GM12878 (cell line): ENCODE data around the gene TMEM89. TPM values are rescaled to one million over a fixed set of nuclear protein-coding genes. Genes with fewer than 3 reads are reported as not detected.

Source experiments
- ATAC-seq: fragments of 200-7000 bp; cut with Tn5 transposase; 3 replicates; pipeline ENCODE4 v1.9.1; 2020; ENCODE audit warnings: mild to moderate bottlenecking, moderate library complexity
- BruUV-seq: library from RNA; stranded (reverse); fragments of 400-500 nt; replicated peaks from 2 replicates; lab custom pipeline; 2021; lab: Mats Ljungman, UMichigan
- CTCF ChIA-PET: fragments of 300-600 bp; sonication (Branson Sonifier 250); formaldehyde crosslinking; extraction: SDS; loops from one replicate; lab custom pipeline; 2021; ENCODE audit warnings: inconsistent platforms; lab: Yijun Ruan, JAX
- POLR2A ChIA-PET: fragments of 350-600 bp; formaldehyde crosslinking; extraction: SDS; loops from one replicate; lab custom pipeline; 2021; ENCODE audit warnings: inconsistent platforms; lab: Charles Lee
- RAD21 ChIA-PET: fragments of 300-600 bp; sonication (Branson Sonifier 250); formaldehyde crosslinking; loops from one replicate; lab custom pipeline; 2023; ENCODE audit warnings: antibody characterized with exemption; ENCODE audit not compliant: unreplicated experiment; lab: Charles Lee
- SMC1A ChIA-PET: fragments of 300-600 bp; sonication (Branson Sonifier 250); formaldehyde crosslinking; loops from one replicate; lab custom pipeline; 2023; ENCODE audit not compliant: unreplicated experiment, uncharacterized antibody; lab: Charles Lee
- DNase-seq: peaks from one replicate; pipeline ENCODE4 v3.0.0-alpha.2; 2011; ENCODE audit warnings: low read depth, low spot score
- FAIRE-seq: peaks from 3 replicates; lab custom pipeline; 2011; peaks lifted over from hg19 to GRCh38; lab: Jason Lieb, UNC
- H2AFZ ChIP-seq: 2 replicates; pipeline ENCODE4 v1.6.0; 2011; ENCODE audit warnings: low read depth, low read length, control low read depth; ENCODE audit not compliant: control insufficient read depth
- H3K27ac ChIP-seq: 2 replicates; pipeline ENCODE4 v1.5.1; 2011; ENCODE audit warnings: control low read depth; ENCODE audit not compliant: control insufficient read depth, insufficient read depth
- H3K27me3 ChIP-seq, 2 experiments: replicated peaks in 1 of 2; 2 replicates each; pipeline versions ENCODE4 v1.6.0 to v1.6.1; 2011; ENCODE audit warnings: low read length in 1 of 2; ENCODE audit not compliant: control insufficient read depth in 2 of 2, insufficient read depth in 2 of 2
- H3K36me3 ChIP-seq, 2 experiments: 2 replicates each; pipeline ENCODE4 v1.5.1; 2011; ENCODE audit warnings: low read length in 1 of 2; ENCODE audit not compliant: control insufficient read depth in 2 of 2, insufficient read depth in 2 of 2
- H3K4me1 ChIP-seq: 2 replicates; pipeline ENCODE4 v1.6.1; 2011; ENCODE audit warnings: mild to moderate bottlenecking, low read length, moderate library complexity, mixed read lengths; ENCODE audit not compliant: control insufficient read depth, insufficient read depth
- H3K4me2 ChIP-seq: 2 replicates; pipeline ENCODE4 v1.6.0; 2011; ENCODE audit warnings: control low read depth; ENCODE audit not compliant: control insufficient read depth, insufficient read depth
- H3K4me3 ChIP-seq: fragments of 200-600 bp; sonication (generic); 2 replicates; pipeline ENCODE4 v1.5.1; 2016
- H3K79me2 ChIP-seq: 2 replicates; pipeline ENCODE4 v1.6.0; 2011; ENCODE audit warnings: low read length; ENCODE audit not compliant: control insufficient read depth, insufficient read depth
- H3K9ac ChIP-seq: 2 replicates; pipeline ENCODE4 v1.8.0; 2011; ENCODE audit warnings: low read length, control low read depth, mixed read lengths; ENCODE audit not compliant: control insufficient read depth, insufficient read depth
- H3K9me3 ChIP-seq: replicated peaks from 3 replicates; pipeline ENCODE4 v1.5.1; 2011; ENCODE audit warnings: mild to moderate bottlenecking, low read length; ENCODE audit not compliant: control insufficient read depth, insufficient read depth
- H4K20me1 ChIP-seq: 2 replicates; pipeline ENCODE4 v1.6.0; 2011; ENCODE audit not compliant: control insufficient read depth, insufficient read depth
- BACH1 ChIP-seq: fragments of 450-650 bp; IDR thresholded peaks from 2 replicates; pipeline ENCODE4 v1.6.1; 2017; ENCODE audit warnings: mild to moderate bottlenecking, borderline replicate concordance
- BCL11A ChIP-seq: IDR thresholded peaks from 2 replicates; pipeline ENCODE4 v1.6.1; 2011; ENCODE audit warnings: low read depth, low read length
- BMI1 ChIP-seq: fragments of 450-650 bp; IDR thresholded peaks from 2 replicates; pipeline ENCODE4 v1.6.1; 2016; ENCODE audit warnings: mild to moderate bottlenecking, moderate library complexity, borderline replicate concordance
- CBX3 ChIP-seq: fragments of 200-600 bp; sonication (generic); IDR thresholded peaks from 2 replicates; pipeline ENCODE4 v1.6.1; 2016; ENCODE audit warnings: low read depth, borderline replicate concordance
- CREB1 ChIP-seq: IDR thresholded peaks from 2 replicates; pipeline ENCODE4 v1.6.1; 2012; ENCODE audit warnings: low read depth, mild to moderate bottlenecking, inconsistent platforms
- E2F4 ChIP-seq: IDR thresholded peaks from 2 replicates; pipeline ENCODE4 v1.6.1; 2012; ENCODE audit warnings: low read depth, low read length, improper control_type of control experiment
- E2F8 ChIP-seq: fragments of 450-650 bp; IDR thresholded peaks from 2 replicates; pipeline ENCODE4 v1.6.1; 2018; ENCODE audit warnings: mild to moderate bottlenecking, low read depth, moderate library complexity; ENCODE audit not compliant: partially characterized antibody
- FOS ChIP-seq: IDR thresholded peaks from 3 replicates; pipeline ENCODE4 v1.6.1; 2011; ENCODE audit warnings: borderline replicate concordance; ENCODE audit not compliant: insufficient read length; ENCODE audit errors: extremely low read depth
- IKZF2 ChIP-seq, 2 experiments: fragments of 450-650 bp; IDR thresholded peaks; 2 replicates each; pipeline ENCODE4 v1.6.1; 2017; ENCODE audit warnings: mild to moderate bottlenecking in 2 of 2, moderate library complexity in 2 of 2
- KDM1A ChIP-seq: fragments of 200-600 bp; sonication (generic); IDR thresholded peaks from 2 replicates; pipeline ENCODE4 v1.6.1; 2016; ENCODE audit warnings: borderline replicate concordance
- LARP7 ChIP-seq: fragments of 450-650 bp; IDR thresholded peaks from 2 replicates; pipeline ENCODE4 v1.6.1; 2017; ENCODE audit warnings: mild to moderate bottlenecking
- MYC ChIP-seq: IDR thresholded peaks from 2 replicates; pipeline ENCODE4 v1.6.1; 2011; ENCODE audit warnings: mild to moderate bottlenecking, low read length, moderate library complexity, inconsistent platforms; ENCODE audit not compliant: insufficient read depth, insufficient replicate concordance, insufficient read length, severe bottlenecking
- PAX5 ChIP-seq: IDR thresholded peaks from 2 replicates; pipeline ENCODE4 v1.6.1; 2011; ENCODE audit warnings: low read depth, low read length, borderline replicate concordance
- SMAD5 ChIP-seq: IDR thresholded peaks from 2 replicates; pipeline ENCODE4 v1.6.1; 2016; ENCODE audit warnings: antibody characterized with exemption, low read depth
- ZBTB33 ChIP-seq: fragments of 450-650 bp; IDR thresholded peaks from 2 replicates; pipeline ENCODE4 v1.6.1; 2017; ENCODE audit warnings: mild to moderate bottlenecking
- ZNF622 ChIP-seq: fragments of 450-650 bp; IDR thresholded peaks from 2 replicates; pipeline ENCODE4 v1.6.1; 2017; ENCODE audit warnings: mild to moderate bottlenecking, inconsistent platforms
- WGBS: methylation state at CpG from one replicate; pipeline ENCODE4 v1.1.6; 2016; ENCODE audit warnings: low lambda C conversion rate; ENCODE audit not compliant: insufficient replicate concordance, insufficient coverage; ENCODE audit errors: missing lambda C conversion rate; 5-methylcytosine and 5-hydroxymethylcytosine counted together
- in situ Hi-C: fragments of 300-500 bp; cut with MboI; formaldehyde crosslinking; loops from 9 replicates; pipeline ENCODE4 v1.14.3; 2018; ENCODE audit warnings: mixed read lengths
- intact Hi-C: fragments of 100-400 bp; cut with micrococcal nuclease; formaldehyde crosslinking; loops from one replicate; pipeline ENCODE4 v1.14.2; 2022; ENCODE audit not compliant: unreplicated experiment
- polyA plus RNA-seq, 11 experiments: library from polyadenylated mRNA; depleted of rRNA in 4 of 11; unstranded in 6 of 11; stranded (reverse) in 5 of 11; fragments of >200 nt; fragmentation: Nextera tagmentation in 4 of 11; fragmentation: Illumina TruSeq in 1 of 11; extraction: Ambion mirVana in 4 of 11; extraction: Trizol in 1 of 11; gene quantifications; 1 replicate in 1 of 11; 2 replicates in 10 of 11; pipeline versions ENCODE4 v1.2.1 to v1.2.3, GENCODE V29; 2011 to 2016; ENCODE audit warnings: inconsistent platforms in 2 of 11, missing spikeins in 2 of 11, low read depth in 1 of 11
- total RNA-seq, 4 experiments: library from RNA; depleted of rRNA in 3 of 4; stranded (reverse); fragments of >200 nt in 3 of 4; fragmentation: Illumina TruSeq in 1 of 4; extraction: Trizol in 1 of 4; gene quantifications; 2 replicates each; pipeline versions ENCODE4 v1.2.1 to v1.2.3, GENCODE V29; 2013 to 2021
- TF ChIP-seq, protein P1 (sequence below): IDR thresholded peaks from 2 replicates; pipeline ENCODE4 v1.6.1; 2012; ENCODE audit warnings: low read depth, low read length, improper control_type of control experiment

TMEM89 gene
- total and polyA plus RNA-seq, 10 of the 15 experiments (the other 5 are each of a cell fraction or from before 2014, with no cell fraction given): not detected

DNA sequence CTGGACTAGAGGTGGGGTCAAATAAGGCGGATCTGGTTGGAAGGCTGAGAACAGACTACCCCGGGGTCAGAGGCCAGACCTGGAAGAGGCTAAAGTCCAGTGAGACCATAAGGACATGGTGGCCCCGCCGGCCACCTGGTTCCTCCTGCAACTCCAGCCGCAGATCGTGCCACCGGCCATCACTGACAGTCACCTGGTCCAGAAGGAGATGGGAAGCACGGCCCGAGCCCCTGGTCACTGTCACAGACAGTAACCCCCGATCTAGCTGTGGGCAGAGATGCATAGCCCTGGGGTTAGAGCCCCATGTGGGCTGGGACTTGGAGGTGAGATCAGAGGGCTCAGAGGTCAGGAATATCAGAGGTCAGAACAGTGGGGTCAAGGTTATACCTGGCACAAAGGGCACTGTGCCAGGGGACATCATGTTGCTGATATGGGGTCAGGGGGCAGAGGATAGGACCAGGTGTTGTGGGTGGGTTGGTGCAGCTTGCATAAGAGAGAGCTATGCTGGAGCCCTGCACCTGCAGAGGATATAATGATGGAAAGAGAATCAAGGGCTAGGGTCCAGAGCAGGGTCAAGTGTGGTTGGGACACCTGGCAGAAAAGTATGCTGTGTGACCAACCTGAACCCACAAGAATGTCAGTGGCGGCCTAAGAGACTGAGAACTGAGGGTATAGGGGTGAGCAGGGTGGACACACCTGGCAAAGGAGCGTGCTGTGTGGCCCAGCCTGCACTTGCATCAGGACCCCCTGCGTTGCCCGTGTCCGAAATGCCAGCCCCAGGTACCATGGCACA lies 31.6 kb upstream of the TMEM89 start (continued):
- TF ChIP-seq E2F4: no peak
- TF ChIP-seq BMI1: no peak
- no peak for TF ChIP-seq IKZF2 (IDR thresholded peaks at IDR 0.05)
- TF ChIP-seq ZNF622: no peak
- TF ChIP-seq KDM1A: no peak
- no peak for TF ChIP-seq FOS

DNA sequence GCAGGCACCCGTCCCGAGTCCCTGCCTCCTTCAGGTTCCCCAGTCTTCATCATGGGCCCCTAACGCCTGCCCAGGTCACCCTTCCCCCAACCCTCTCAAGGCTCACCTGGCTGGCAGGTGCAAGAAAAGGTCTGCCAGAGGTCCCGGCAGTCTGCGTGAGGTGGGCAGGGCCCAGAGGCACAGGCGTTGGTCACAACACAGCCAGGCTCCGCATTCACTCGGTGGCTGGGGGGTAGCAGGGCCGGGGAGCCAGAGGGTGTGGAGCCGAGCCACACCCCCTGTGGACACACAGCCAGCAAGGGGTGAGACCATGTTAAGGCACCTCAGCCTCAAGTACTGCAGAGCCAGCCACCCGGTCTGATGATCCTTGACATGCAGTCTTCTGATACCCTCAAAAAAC lies 30.2 kb upstream of the TMEM89 start:
- in situ Hi-C loops: no loop called here
- ChIA-PET SMC1A (no interaction called here), RAD21 (no interaction called here), CTCF (no interaction called here), POLR2A (no interaction called here)
- no peaks in the 10 kb centered on the region for H3K9me3 ChIP-seq
- H3K9ac ChIP-seq: no peak overlapping the region
- H3K4me1 ChIP-seq: 0 out of 2 replicates have a peak, but pooled peaks cover 3% of the 10 kb centered on the region
- no peak overlapping the region for H3K27ac ChIP-seq
- FAIRE-seq (no peak), ATAC-seq (no peak), DNase-seq (no peak)
- WGBS: 40% methylated on average over 11 of the region's 11 CpGs
- H3K4me2 ChIP-seq: no peak overlapping the region
- no peaks in the 10 kb centered on the region; the same call in 1 of the 2 replicates for H4K20me1 ChIP-seq
- intact Hi-C loops: no loop called here
- H2AFZ ChIP-seq: no peak overlapping the region
- no peak overlapping the region for H3K4me3 ChIP-seq
- no peaks in the 10 kb centered on the region for H3K36me3 ChIP-seq
- BruUV-seq: no TSS peak
- no peaks in the 10 kb centered on the region for H3K79me2 ChIP-seq
- peaks cover 0 to 2% of the 10 kb centered on the region in 2 experiments; a peak in 1 of 4 replicates for H3K27me3 ChIP-seq
- no peak for TF ChIP-seq BACH1
- no peak for TF ChIP-seq BCL11A
- no peak for TF ChIP-seq ZBTB33
- no peak for TF ChIP-seq LARP7
- TF ChIP-seq, protein P1, sequence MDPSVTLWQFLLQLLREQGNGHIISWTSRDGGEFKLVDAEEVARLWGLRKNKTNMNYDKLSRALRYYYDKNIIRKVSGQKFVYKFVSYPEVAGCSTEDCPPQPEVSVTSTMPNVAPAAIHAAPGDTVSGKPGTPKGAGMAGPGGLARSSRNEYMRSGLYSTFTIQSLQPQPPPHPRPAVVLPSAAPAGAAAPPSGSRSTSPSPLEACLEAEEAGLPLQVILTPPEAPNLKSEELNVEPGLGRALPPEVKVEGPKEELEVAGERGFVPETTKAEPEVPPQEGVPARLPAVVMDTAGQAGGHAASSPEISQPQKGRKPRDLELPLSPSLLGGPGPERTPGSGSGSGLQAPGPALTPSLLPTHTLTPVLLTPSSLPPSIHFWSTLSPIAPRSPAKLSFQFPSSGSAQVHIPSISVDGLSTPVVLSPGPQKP: no peak
- TF ChIP-seq E2F8: no peak
- TF ChIP-seq CBX3: no peak
- TF ChIP-seq CREB1: no peak
- TF ChIP-seq SMAD5: no peak
- no peak for TF ChIP-seq PAX5
- TF ChIP-seq MYC: no peak
